NCI-H82 treated with DMSO at 0.1 percent for 48 hours (cell line): ENCODE results near the gene EPB41L5.
"Not testable (repeated sequence)": the region's sequence is repeated elsewhere in the genome, so short reads cannot be mapped to it uniquely, and the experiment has no call there.

ENCODE experiments used
- DNase-seq: peaks from one replicate; lab custom pipeline; 2025; ENCODE audit not compliant: unreplicated experiment; lab: John Stamatoyannopoulos, UW

Gene EPB41L5

GRCh38 chr2:120195553-120195952, 182.7 kb downstream of the EPB41L5 start:
- peak; percentile 57 for DNase-seq

GRCh38 chr2:120199817-120200459, 187.1 kb downstream of the EPB41L5 start:
- DNase-seq, result not testable (repeated sequence)

GRCh38 chr2:120203251-120204021, 190.6 kb downstream of the EPB41L5 start:
- no peak for DNase-seq

- no peak for DNase-seq
Measured at GRCh38 chr2:120204022-120204405, 191.1 kb downstream of the EPB41L5 start.

- no peak for DNase-seq
Measured at GRCh38 chr2:120204417-120204816, 191.5 kb downstream of the EPB41L5 start.

- DNase-seq, result no peak
Measured at GRCh38 chr2:120204945-120205670, 192.2 kb downstream of the EPB41L5 start.

GRCh38 chr2:120206022-120206581, 193.2 kb downstream of the EPB41L5 start:
- no peak for DNase-seq

GRCh38 chr2:120208381-120209353, 195.8 kb downstream of the EPB41L5 start:
- DNase-seq, result no peak

GRCh38 chr2:120209427-120210269, 196.8 kb downstream of the EPB41L5 start:
- DNase-seq, result no peak

GRCh38 chr2:120210270-120210693, 197.4 kb downstream of the EPB41L5 start:
- no peak for DNase-seq

GRCh38 chr2:120218181-120218580, 205.3 kb downstream of the EPB41L5 start:
- no peak for DNase-seq

GRCh38 chr2:120219291-120219690, 206.4 kb downstream of the EPB41L5 start:
- DNase-seq, result no peak

- no peak for DNase-seq
Measured at GRCh38 chr2:120219766-120220165, 206.9 kb downstream of the EPB41L5 start.

- DNase-seq, result no peak
Measured at GRCh38 chr2:120220756-120221155, 207.9 kb downstream of the EPB41L5 start.

GRCh38 chr2:120221616-120222015, 208.7 kb downstream of the EPB41L5 start:
- no peak for DNase-seq

- no peak for DNase-seq
Measured at GRCh38 chr2:120222186-120223033, 209.5 kb downstream of the EPB41L5 start.

GRCh38 chr2:120223034-120223912, 210.4 kb downstream of the EPB41L5 start, which contains the start of gene TMEM185B:
TSS of gene TMEM185B (minus strand) at chr2:120223400. CDS start at chr2:120222976, 424 bp downstream.
- peak; percentile 36 for DNase-seq
